GM10266 (cell line): ENCODE data around the gene CD46.

ENCODE experiments used
- DNase-seq: peaks from one replicate; pipeline ENCODE4 v3.0.0; 2012; ENCODE audit errors: extremely low spot score
- CTCF ChIP-seq: IDR thresholded peaks from 2 replicates; pipeline ENCODE4 v1.5.1; 2012; ENCODE audit warnings: mild to moderate bottlenecking, low read depth; ENCODE audit not compliant: control insufficient read depth, insufficient read depth; ENCODE audit errors: missing control alignments

CD46 gene

DNA sequence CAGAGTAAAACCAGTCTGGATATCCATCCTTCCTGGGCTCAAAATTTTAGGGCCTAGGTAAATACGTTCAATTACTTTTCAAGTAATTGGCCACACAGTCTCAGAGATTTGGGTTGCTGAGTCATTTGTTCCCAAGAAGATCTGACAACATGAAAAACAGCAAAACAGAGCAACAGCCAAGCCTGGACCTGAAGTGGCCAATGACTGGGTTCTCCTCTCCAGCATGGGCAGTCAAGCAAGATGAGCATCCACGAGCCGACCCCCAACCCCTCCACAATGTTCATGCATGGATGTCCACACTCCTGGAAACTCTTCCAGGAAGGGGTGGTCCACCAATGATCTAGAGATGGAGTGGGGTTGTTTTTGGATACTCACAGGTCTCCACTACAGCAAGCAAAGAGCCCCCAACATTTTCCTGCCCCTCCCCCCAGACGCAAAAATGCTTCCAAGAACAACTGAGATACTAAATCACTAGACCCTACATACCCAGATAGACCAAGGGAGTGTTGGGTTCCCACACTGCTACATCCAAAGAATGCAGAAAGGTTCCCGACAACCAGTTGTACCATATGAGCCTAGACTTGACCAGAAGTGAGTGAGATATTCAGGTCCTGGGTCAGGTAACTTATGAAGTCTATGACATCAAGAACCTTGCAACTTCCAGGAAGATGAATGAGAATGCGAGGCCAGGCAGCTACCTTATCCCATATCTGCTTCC is 73.0 kb downstream of the CD46 start:
- no peak for DNase-seq
- no peak for TF ChIP-seq CTCF

DNA sequence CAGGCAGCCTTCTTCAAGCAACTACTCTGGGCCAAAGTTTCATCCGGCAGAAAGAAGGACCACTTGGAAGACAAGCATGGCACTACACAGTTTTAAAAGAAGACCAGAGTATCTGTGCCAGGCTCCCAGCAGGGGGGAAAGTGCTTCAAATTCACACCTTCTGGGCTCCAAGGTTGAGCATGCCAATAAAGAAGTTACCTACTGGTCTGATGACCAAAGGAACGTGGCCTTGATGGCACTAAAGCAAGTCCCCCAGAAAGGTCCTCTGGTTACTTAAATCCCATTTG is 73.5 kb downstream of the CD46 start:
- no peak for DNase-seq
- no peak for TF ChIP-seq CTCF

GRCh38 chr1:207825719-207826556 is 74.1 kb downstream of the CD46 start:
- TF ChIP-seq CTCF = no peak
- DNase-seq = peak; percentile 83

GRCh38 chr1:207826557-207827487 is 75.0 kb downstream of the CD46 start:
- no peak for TF ChIP-seq CTCF
- DNase-seq = no peak

- no peak for TF ChIP-seq CTCF
- no peak for DNase-seq
Measured at GRCh38 chr1:207827488-207827830, 75.6 kb downstream of the CD46 start.

GRCh38 chr1:207828046-207828445 is 76.2 kb downstream of the CD46 start:
- no peak for DNase-seq
- TF ChIP-seq CTCF = no peak
